Endometrium (tissue), 2 donors: ENCODE results near the gene LRP6.
"Not testable (repeated sequence)": the region's sequence is repeated elsewhere in the genome, so short reads cannot be mapped to it uniquely, and the experiment has no call there.

Source experiments
- FAIRE-seq: peaks from 2 replicates; lab custom pipeline; 2012; peaks lifted over from hg19 to GRCh38; lab: Jason Lieb, UNC
- donor health status: control.
- donor health status: control.

LRP6 gene

DNA sequence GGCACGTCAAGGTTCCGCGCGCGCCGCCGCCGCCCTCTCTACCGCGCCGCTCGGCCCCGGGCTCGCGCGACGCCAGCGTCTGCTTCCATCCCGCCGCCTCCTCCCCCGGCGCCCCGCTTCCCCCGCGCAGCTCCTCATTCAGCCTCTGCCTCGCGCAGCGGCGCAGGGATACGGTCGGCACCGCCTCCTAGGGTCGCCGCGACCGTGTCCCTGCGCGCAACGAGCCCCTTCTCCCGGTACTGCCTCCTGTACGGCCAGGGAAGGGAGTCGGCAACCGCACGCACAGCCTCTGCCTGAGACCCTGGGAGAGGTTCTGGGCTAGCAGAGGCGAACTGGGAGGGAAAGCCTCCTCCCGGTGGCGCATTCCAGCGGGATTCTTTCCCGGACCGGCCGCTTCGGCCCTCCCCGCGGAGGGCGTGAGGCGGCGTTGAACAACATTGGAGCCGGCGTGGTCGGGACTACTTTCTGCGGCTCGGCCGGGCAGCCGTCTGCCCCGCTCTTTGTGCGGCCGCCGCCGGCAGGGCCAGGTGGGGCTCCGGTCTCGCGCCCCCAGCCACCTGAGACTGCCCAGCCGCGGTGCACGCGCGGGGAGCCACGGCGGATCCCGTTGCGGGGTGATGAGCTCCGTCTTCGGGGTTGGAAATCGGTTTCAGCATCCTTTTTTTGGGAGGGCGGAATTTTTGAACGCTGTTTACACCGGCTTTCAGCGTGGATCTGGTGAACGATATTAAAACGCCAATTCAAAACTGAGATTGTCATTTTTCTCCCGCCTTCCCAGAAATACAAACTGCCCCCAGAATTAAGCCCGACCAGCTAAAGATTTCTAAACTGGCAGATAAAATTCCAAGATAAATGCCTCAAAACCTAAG, at the start of gene LRP6:
LRP6 (minus strand) TSS at position 172 of the 869 bp plus-strand sequence. CDS start 309 bp downstream, outside the sequence.
- no peak for FAIRE-seq

DNA sequence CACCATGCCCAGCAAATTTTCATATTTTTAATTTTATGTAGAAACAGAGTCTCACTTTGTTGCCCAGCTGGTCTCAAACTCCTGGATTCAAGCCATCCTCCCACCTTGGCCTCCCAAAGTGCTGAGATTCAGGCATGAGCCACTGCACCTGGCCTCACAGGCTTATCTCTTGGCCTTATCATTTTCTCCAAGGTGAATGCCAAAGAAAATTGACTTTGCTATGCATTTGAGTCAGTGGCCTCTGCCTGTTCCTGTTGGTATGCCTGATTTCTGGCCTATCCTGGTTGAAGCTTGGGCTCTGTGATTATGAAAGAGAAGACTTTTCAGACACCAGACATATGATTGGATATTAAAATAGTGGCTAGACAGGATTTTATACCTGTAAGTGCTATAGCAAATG, 49.0 kb upstream of the LRP6 start:
- FAIRE-seq, result no peak

DNA sequence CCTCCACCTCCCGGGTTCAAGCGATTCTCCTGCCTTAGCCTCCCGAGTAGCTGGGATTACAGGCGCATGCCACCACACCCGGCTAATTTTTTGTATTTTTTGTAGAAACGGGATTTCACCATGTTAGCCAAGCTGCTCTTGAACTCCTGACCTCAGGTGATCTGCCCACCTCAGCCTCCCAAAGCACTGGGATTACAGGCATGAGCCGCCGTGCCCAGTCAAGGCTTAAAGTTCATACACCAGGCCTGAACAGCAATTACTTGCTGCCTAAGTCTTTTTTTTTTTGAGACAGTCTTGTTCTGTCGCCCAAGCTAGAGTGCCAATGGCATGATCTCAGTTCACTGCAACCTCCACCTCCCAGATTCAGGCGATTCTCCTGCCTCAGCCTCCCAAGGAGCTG, 43.9 kb upstream of the LRP6 start:
- not testable (repeated sequence) for FAIRE-seq

DNA sequence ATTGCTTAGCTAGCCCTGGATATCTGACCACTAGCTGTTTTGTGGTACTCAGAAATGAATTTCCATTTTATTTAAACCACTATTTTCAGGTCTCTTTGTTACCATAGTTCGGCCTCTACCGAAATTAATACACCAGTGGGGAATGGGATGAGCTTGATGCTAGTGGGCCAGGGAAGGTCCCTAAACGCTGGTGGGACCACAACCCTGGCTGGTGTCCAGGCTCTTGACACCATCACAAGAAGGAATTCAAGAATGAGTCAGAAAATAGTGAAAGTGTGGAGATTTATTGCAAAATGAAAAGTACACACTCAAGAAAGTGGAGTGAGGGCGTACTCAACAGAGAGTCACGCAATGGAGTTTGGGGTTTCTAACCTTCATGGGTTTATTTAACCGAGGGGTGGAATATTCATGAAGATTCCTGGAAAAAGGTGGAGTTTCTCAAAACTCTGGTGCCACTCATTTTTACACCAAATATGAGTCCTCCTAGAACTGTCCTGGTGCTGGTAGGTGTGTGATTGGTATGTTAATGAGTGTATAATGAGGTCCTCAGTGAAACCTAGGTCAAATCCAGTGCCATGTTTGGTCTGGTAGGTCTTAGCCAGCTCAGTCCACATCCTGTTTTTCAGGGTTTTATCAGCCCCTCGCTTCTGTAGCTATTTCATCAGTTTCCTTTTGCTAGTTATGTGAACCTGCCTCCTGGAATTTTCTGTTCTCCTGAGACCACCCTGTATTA, 38.9 kb upstream of the LRP6 start:
- no peak for FAIRE-seq

DNA sequence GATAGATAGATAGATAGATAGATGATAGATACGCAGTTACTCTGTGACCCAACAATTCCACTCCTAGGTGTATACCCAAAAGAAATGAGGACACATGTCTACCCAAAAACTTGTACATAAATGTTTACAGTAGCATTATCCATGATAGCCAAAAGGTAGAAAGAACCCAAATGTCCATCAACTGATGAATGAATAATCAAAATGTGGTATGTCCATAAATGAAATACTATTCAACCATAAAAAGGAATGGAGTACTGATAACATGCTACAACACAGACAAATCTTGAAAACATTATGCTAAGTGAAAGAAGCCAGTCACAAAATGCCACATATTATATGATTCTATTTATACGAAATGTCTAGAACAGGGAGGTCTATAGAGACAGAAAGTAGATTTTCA, 36.1 kb upstream of the LRP6 start:
- no peak for FAIRE-seq

DNA sequence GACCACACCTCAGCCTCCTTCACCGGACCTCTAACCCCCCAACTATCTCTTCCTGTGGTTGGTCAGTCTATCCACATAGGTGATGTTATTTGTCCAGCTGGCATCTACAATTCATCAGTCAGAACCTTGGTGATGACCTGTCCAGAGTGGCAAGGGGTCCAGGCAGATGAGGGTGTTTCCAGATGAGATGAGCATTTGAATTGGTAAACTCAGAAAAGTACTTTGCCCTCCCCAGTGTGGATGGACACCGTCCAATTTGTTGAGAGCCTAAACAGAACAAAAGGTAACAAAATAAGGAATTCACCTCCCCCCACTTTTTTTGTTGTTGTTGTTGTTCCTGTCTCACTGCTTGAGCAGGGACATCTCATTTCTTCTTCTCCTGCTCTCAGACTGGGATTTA, 34.3 kb upstream of the LRP6 start:
- no peak for FAIRE-seq

DNA sequence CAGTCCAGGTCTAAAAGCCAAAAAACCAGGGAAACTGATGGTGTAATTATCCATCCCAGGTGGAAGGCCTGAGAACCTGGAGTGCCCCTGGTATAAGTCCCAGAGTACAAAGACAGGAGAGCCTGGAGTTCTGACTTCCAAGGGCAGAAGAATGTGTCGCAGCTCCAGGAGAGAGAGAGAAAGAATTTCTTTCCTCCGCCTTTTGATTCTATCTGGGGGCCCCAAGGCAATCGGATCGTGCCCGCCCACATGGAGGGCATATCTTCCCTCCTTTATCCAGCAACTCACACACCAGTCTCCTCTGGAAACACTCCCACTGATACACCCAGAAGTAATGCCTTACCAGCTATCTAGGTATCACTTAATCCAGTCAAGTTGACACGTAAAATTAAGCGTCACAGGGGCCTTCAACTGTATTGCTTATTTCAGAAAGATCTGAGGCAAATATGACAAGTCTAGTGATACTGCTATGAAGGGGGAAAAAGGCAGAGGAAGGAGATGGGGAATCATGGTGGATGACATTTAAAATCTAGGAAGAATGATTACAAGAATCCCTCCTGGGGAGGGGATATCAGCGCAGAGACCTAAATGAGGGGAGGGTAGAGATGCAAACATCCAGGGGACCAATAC, 30.5 kb upstream of the LRP6 start:
- FAIRE-seq, result no peak

DNA sequence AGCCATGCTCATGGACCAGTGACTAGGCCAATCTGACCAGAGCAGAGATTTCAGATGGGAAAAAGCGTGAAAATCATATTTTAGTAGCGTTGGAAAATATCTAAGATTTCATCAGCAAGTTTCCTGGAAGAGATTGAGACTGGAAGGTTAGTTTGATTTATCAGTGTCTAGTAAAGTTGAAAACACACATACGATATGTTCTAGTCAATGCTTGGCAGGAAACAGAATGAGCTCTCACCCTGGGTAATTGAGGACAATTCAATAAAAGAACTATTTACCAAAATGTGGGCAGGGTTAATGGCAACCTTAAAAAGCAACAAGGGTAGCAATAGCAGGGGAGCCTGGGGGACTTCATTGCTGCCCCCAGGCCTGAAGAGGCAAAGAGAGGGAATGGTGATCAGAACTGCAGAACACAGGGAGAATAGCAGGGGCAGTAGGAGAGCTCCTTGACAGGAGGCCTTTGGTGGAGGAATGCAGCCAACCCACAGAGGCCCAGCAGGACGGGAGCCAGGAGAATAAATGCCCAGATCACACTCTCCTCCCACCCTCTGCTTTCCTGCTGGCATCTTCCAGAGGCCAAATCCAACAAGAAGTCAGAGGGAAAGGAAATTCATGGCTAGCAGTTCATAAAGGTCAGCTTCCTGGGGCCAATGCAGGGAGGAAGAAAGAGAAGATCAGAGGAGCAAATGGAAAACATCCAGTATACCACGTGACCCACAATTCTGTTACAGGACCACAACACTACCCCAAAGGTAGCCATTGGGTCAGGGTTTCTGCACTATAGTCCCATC, 27.6 kb upstream of the LRP6 start:
- no peak for FAIRE-seq

DNA sequence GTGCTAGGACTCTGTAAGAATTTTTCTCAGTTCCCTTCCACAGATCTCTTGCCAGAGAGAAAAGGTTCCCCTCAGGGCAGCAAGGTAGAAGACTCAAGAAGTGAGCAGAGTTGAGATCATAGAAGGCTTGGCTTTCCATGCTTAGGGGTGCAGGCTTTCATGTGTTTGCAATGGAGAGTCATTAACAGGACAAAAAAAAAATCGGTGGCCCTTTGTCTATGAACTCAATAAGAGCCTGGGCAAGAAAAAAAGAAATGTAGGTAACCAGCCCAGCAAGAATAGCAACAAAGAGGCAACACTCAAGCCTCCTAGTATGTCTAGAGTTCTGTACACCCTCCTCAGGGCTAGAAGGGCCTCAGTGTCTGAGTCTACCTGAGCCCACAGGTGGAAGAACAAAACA, 23.4 kb upstream of the LRP6 start:
- FAIRE-seq, result no peak

DNA sequence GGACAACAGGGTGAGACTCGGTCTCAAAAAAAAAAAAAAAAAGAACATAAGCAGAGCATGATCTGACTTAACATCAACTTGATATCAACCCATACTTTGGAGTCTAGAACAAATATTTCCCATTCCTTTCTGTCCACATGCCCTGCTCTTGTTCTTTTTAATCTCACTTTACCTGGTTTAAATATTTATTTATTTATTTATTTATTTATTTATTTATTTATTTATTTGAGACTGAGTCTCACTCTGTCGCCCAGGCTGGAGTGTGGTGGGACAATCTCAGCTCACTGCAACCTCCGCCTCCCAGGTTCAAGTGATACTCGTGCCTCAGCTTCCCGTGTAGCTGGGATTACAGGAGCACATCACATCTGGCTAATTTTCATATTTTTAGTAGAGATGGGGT, 19.6 kb upstream of the LRP6 start:
- FAIRE-seq, result no peak

DNA sequence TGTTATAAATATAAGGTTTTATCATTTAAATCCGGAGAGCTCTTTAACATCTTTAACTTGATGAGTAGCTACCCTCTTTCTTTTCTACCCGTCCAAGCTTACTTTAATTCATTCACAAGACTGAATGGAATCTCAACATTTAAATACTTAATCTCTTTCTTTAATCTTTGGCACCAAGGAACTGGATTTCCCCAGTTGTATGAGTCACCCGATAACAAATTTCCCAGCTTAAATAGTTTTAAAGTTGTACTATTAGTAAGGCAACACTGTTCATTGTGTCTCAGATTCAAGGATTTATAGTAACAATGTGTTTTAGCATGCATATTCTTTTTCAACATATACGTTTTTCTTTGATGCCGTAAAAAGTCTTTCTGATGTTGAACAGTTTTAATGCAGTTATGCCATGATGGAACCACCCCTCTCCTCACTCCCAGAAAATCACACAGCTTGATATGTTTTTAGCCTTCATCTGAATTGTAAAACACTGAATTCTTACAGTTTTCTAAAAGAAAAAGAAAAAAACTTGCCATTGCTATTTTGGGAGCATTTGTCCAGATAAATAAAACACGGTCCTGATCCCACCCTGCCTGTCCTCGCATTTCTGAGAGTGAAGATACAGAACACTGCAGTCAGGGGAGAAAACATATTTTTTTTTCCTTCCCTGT, 16.0 kb upstream of the LRP6 start:
- peak; percentile 81 for FAIRE-seq

DNA sequence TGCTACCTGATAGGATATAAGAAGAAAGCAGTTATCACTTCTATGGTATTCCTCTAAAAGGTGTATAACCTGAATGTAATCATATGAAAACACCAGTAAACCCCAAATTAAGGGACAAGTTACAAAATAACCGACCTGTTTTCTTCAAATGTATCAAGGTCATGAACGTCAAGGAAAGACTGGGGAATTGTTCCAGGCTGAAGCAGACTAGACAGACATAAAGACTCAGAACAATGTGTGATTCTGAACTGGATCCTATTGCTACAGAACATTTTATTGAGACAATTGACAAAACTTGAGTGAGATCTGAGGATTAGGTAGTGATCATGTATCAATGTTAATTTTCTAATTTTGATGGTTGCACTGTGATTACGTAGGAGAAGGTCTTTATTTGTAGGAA, 15.4 kb upstream of the LRP6 start:
- FAIRE-seq, result no peak

DNA sequence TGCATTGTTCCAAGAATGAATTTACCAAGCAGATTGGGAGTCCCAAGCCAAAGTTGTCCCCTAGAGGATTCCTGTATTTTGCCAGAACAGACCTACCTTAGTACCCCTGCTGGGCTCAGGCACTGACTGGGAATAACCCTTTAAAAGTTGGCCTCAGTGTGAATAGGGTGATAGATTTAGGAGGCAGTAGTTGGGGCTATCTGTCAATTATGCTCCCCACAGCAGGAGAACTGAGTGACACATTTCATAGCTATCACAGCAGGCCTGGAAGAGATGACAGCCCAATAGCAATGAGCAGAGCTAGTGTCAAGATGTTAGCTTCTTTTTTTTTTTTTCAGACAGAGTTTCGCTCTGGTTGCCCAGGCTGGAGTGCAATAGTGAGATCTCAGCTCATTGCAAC, 14.3 kb upstream of the LRP6 start:
- FAIRE-seq, result no peak

DNA sequence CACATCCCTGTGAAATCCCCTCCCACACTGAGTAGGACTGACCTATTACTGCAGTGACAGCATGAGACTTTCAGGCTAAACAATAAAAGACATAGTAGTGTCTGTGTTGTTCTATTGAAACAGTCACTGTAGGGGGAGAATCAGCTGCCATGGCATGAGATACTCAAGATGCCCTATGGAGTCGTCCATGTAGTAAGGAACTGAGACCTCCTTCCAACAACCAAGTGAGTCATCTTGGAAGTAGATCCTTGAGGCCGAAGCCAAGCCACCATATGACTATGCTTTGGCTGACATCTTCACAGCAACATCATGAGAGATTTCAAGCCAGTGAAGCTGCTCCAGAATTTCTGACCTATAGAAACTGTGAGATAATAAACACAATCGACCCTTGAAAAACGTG, 12.1 kb upstream of the LRP6 start:
- FAIRE-seq, result no peak

DNA sequence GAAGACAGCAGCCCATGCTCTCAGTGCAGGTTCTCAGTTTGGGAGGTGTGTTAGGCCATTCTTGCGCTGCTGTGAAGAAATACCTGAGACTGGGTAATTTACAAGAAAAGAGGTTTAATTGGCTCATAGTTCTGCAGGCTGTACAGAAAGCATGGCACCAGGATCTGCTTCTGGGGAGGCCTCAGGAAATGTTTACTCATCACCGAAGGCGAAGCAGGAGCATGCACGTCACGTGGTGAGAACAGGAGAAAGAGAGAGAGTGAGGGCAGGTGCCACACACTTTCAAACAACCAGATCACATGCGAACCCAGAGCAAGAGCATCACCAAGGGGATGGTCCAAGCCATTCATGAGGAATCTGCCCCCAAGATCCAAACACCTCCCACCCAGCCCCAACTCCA, 9.0 kb upstream of the LRP6 start:
- FAIRE-seq, result no peak

DNA sequence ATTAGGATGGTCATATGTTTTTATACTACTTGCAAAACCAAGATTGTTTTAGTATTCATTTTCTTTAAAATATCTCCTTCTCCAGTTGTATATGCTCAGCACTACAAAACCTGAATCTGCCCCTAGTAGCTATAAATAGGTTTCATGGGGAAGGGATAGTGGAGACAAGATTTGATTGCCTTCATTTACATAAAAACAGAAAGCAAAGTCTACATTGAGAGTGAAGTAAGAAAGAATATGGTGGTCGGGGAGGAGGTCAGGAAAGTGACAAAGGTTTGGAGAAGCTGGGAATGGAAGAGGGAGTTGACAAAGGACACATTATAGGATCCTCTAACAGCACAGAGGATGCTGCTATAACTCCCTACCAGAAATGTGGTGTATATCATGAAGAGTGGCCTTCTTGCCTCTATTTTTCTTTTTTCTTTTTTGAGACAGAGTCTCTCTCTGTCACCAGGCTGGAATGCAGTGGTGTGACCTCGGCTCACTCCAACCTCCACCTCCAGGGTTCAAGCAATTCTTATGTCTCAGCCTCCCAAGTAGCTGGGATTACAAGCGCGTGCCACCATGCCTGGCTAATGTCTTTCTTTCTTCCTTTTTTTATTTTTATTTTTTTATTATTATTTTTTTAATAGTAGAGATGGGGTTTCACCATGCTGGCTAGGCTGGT, 6.6 kb upstream of the LRP6 start:
- no peak for FAIRE-seq

DNA sequence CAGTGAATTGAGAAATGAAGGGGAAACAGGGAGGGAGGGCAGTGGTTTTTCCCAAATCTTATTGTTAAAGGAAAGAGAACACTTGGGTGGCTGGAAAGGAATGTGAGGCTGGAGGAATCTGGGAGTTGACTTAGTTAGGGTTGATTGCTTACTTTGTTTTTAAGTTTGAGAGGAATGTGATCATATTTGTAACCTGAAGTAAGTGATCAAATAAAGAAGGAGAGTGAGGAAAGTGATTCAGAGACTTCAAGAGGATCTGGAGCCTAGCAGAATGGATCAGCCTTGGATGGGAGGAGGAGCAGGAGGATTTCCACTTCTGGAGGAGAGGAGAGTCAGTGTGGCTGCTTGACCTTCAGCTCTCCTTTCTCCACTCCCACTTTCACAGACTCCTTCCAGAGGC, 6.0 kb upstream of the LRP6 start:
- FAIRE-seq, result no peak

DNA sequence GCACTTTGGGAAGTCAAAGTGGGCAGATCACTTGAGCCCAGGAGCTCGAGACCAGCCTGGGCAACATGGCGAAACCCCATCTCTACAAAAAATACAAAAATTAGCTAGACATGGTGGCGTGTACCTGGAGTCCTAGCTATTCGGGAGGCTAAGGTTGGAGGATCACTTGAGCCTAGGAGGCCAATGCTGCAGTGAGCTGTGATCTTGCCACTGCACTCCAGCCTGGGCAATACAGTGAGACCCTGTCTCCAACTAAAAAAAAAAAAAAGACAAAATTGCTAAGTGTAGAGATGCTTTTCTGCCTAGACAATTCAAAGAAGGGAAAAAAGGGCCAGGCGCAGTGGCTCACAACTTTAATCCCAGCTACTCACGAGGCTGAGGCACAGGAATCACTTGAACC, 3.4 kb upstream of the LRP6 start:
- FAIRE-seq, result no peak

DNA sequence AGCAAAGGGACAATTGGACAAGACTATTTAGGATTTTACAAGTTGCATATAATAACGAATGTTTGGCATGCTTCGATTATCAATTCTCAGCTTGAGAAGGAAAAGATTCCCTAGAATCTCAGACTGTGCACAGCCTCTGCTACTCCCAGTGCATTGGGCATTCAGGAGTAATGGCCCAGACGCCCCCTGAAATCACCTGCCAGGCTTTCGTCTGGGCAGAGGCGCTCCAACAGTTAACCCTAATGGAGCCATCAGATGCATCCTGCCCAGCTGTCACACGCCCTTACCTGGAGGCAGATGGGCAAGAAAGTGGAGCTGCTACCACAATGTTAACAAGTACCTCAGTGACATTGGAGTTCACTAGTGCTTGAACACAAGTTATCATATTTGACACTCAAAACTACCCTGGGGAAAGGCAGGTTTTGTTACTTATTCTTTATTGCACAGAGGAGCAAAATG, 927 bp upstream of the LRP6 start:
- no peak for FAIRE-seq

DNA sequence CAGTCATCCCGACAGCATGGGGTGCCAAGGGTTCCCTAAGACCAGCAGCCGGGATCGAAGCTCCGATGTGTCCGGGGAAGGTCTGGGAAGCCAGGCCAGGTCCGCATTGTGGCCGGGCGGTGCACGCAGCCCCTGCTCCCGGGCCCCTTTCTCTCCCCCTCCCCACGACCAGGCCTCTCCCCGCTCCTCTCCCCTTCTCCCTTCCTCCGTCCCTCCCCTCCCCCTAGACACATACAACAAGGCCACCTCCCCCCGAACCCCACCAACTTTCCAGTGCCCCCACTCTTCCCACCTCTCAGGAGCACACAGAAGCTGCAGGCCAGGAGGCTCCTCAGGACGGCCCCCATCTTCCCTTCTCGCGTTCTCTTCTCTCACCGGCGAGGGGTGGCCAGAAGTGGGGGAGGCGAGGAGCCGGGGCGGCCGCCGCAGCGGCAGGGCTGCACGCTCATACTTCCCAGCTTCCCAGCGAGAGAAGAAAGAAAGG, 413 bp downstream of the LRP6 start:
- FAIRE-seq, result no peak
